Measurements from ENCODE around the gene HHIPL1.

The HHIPL1 gene

GRCh38 chr14:99599393-99599792 is 45.5 kb upstream of the HHIPL1 start:
- H3K36me3 ChIP-seq (ENCODE audit: control insufficient read depth, low read length): no peaks in the 10 kb centered on the region
- H3K27ac ChIP-seq (ENCODE audit: low read depth, low read length): no peak overlapping the region
- no peak for TF ChIP-seq EZH2phosphoT487 (IDR thresholded peaks at IDR 0.05; ENCODE audit: borderline replicate concordance, low read length)
- no peak for TF ChIP-seq CTCF (IDR thresholded peaks at IDR 0.05; ENCODE audit: low read depth, low read length, poor library complexity, severe bottlenecking)
- no peaks in the 10 kb centered on the region for H3K9me2 ChIP-seq (replicated peaks; ENCODE audit: control insufficient read depth, low read length)
- no peaks in the 10 kb centered on the region for H3F3A ChIP-seq (ENCODE audit: control insufficient read depth, insufficient read depth)
- no peaks in the 10 kb centered on the region for H4K20me1 ChIP-seq (ENCODE audit: control insufficient read depth, insufficient read depth, low read depth, low read length)
- H3K4me1 ChIP-seq (ENCODE audit: control insufficient read depth, low read length): no peaks in the 10 kb centered on the region
- H3K4me2 ChIP-seq (ENCODE audit: low read length): no peak overlapping the region
- no peaks in the 10 kb centered on the region for H3K9me3 ChIP-seq (ENCODE audit: control insufficient read depth, insufficient read depth, low read length)
- no peak overlapping the region for H3K4me3 ChIP-seq (ENCODE audit: low read length)
- H3K79me2 ChIP-seq (ENCODE audit: control insufficient read depth, low read length): no peaks in the 10 kb centered on the region
- H3K27me3 ChIP-seq (ENCODE audit: control insufficient read depth, low read length): no peaks in the 10 kb centered on the region

- no peaks in the 10 kb centered on the region for H4K20me1 ChIP-seq (ENCODE audit: control insufficient read depth, insufficient read depth, low read depth, low read length)
- no peak overlapping the region for H3K4me2 ChIP-seq (ENCODE audit: low read length)
- no peaks in the 10 kb centered on the region for H3K36me3 ChIP-seq (ENCODE audit: control insufficient read depth, low read length)
- no peaks in the 10 kb centered on the region for H3K79me2 ChIP-seq (ENCODE audit: control insufficient read depth, low read length)
- H3K27me3 ChIP-seq (ENCODE audit: control insufficient read depth, low read length): peaks cover under 1% of the 10 kb centered on the region; the same call in 1 of the 2 replicates
- H3K4me3 ChIP-seq (ENCODE audit: low read length): no peak overlapping the region
- H3K4me1 ChIP-seq (ENCODE audit: control insufficient read depth, low read length): peaks cover under 1% of the 10 kb centered on the region
- no peak for TF ChIP-seq EZH2phosphoT487 (IDR thresholded peaks at IDR 0.05; ENCODE audit: borderline replicate concordance, low read length)
- no peak for TF ChIP-seq CTCF (IDR thresholded peaks at IDR 0.05; ENCODE audit: low read depth, low read length, poor library complexity, severe bottlenecking)
- no peaks in the 10 kb centered on the region for H3K9me3 ChIP-seq (ENCODE audit: control insufficient read depth, insufficient read depth, low read length)
- H3F3A ChIP-seq (ENCODE audit: control insufficient read depth, insufficient read depth): no peaks in the 10 kb centered on the region
- no peak overlapping the region for H3K27ac ChIP-seq (ENCODE audit: low read depth, low read length)
- no peaks in the 10 kb centered on the region for H3K9me2 ChIP-seq (replicated peaks; ENCODE audit: control insufficient read depth, low read length)
Measured at GRCh38 chr14:99600232-99600888, 44.6 kb upstream of the HHIPL1 start.

- peaks cover 6% of the 10 kb centered on the region; the same call in 1 of the 2 replicates for H3K27me3 ChIP-seq (ENCODE audit: control insufficient read depth, low read length)
- H4K20me1 ChIP-seq (ENCODE audit: control insufficient read depth, insufficient read depth, low read depth, low read length): no peaks in the 10 kb centered on the region
- H3K4me3 ChIP-seq (ENCODE audit: low read length): no peak overlapping the region
- H3K4me1 ChIP-seq (ENCODE audit: control insufficient read depth, low read length): peaks cover 5% of the 10 kb centered on the region
- no peaks in the 10 kb centered on the region for H3K9me2 ChIP-seq (replicated peaks; ENCODE audit: control insufficient read depth, low read length)
- H3K27ac ChIP-seq (ENCODE audit: low read depth, low read length): no peak overlapping the region
- no peak overlapping the region for H3K4me2 ChIP-seq (ENCODE audit: low read length)
- H3F3A ChIP-seq (ENCODE audit: control insufficient read depth, insufficient read depth): no peaks in the 10 kb centered on the region
- no peaks in the 10 kb centered on the region for H3K9me3 ChIP-seq (ENCODE audit: control insufficient read depth, insufficient read depth, low read length)
- TF ChIP-seq EZH2phosphoT487 (IDR thresholded peaks at IDR 0.05; ENCODE audit: borderline replicate concordance, low read length) (no peak), CTCF (IDR thresholded peaks at IDR 0.05; ENCODE audit: low read depth, low read length, poor library complexity, severe bottlenecking) (no peak)
- H3K79me2 ChIP-seq (ENCODE audit: control insufficient read depth, low read length): no peaks in the 10 kb centered on the region
- H3K36me3 ChIP-seq (ENCODE audit: control insufficient read depth, low read length): no peaks in the 10 kb centered on the region
Measured at GRCh38 chr14:99601361-99601831, 43.5 kb upstream of the HHIPL1 start.

Measured in DOHH2 (cell line).